ENCODE results near the gene ALDH3B2.

GRCh38 chr11:67642173-67643120 is 32.0 kb downstream of the ALDH3B2 start:
- TF ChIP-seq CTCF (IDR thresholded peaks at IDR 0.05) (no peak), ZFX (IDR thresholded peaks at IDR 0.05; ENCODE audit: borderline replicate concordance) (no peak)
